Lung (tissue), 12 donors: ENCODE data around the gene POLN. TPM values are rescaled to one million over a fixed set of nuclear protein-coding genes. Genes with fewer than 3 reads are reported as not detected.
A peak's percentile ranks its signal among the peaks of the same experiment; 100 is the strongest.

ENCODE experiments used
- ATAC-seq: fragments of 200-7000 bp; cut with Tn5 transposase; one replicate; pipeline ENCODE4 v1.9.1; 2020; ENCODE audit warnings: moderate number of reproducible peaks; ENCODE audit not compliant: insufficient read depth, low FRiP score
- DNase-seq, 3 donors: peaks; one replicate each; pipeline ENCODE4 v3.0.0-alpha.2; 2013 to 2017
- H3K27ac ChIP-seq, 2 donors: one replicate each; pipeline ENCODE4 v1.5.1; 2013; ENCODE audit warnings: mild to moderate bottlenecking in 2 of 2, moderate library complexity in 2 of 2, control low read depth in 1 of 2, inconsistent platforms in 1 of 2, low read depth in 1 of 2, low read length in 1 of 2
- H3K27me3 ChIP-seq, 3 donors: one replicate each; pipeline ENCODE4 v1.5.1; 2013; ENCODE audit warnings: low read length in 2 of 3; ENCODE audit not compliant: control insufficient read depth in 3 of 3, insufficient read depth in 3 of 3
- H3K36me3 ChIP-seq, 4 donors: one replicate each; pipeline ENCODE4 v1.5.1; 2013; ENCODE audit warnings: low read length in 4 of 4, mild to moderate bottlenecking in 1 of 4, moderate library complexity in 1 of 4; ENCODE audit not compliant: control insufficient read depth in 4 of 4, insufficient read depth in 4 of 4
- H3K4me1 ChIP-seq, 5 donors: one replicate each; pipeline ENCODE4 v1.5.1; 2013; ENCODE audit warnings: low read length in 5 of 5, mild to moderate bottlenecking in 2 of 5, moderate library complexity in 1 of 5; ENCODE audit not compliant: control insufficient read depth in 5 of 5, insufficient read depth in 5 of 5
- H3K4me3 ChIP-seq: one replicate; pipeline ENCODE4 v1.5.1; 2013; ENCODE audit warnings: mild to moderate bottlenecking, control low read depth, moderate library complexity
- H3K9ac ChIP-seq, 2 donors: one replicate each; pipeline ENCODE4 v1.5.1; 2013; ENCODE audit warnings: low read length in 2 of 2, control low read depth in 1 of 2; ENCODE audit not compliant: insufficient read depth in 1 of 2
- H3K9me3 ChIP-seq, 4 donors: one replicate each; pipeline ENCODE4 v1.5.1; 2013; ENCODE audit warnings: low read length in 3 of 4, mild to moderate bottlenecking in 1 of 4, moderate library complexity in 1 of 4; ENCODE audit not compliant: control insufficient read depth in 4 of 4, insufficient read depth in 3 of 4
- WGBS, 2 donors: extraction: QIAGEN DNeasy Blood & Tissue Kit; methylation state at CpG; one replicate each; pipeline ENCODE4 v1.1.7; 2013; 5-methylcytosine and 5-hydroxymethylcytosine counted together
- polyA plus RNA-seq, 2 donors: library from polyadenylated mRNA; stranded (reverse); fragments of 200-250 nt; gene quantifications; one replicate each; pipeline ENCODE4 v1.2.1, GENCODE V29; 2013
- total RNA-seq, 2 donors: library from RNA; depleted of rRNA in 1 of 2; stranded (reverse); fragments of >200 nt in 1 of 2; gene quantifications; one replicate each; pipeline ENCODE4 v1.2.1, GENCODE V29; 2014 to 2021
- TF ChIP-seq, protein P1 (sequence below): IDR thresholded peaks from 2 replicates; pipeline ENCODE4 v1.5.1; 2012; ENCODE audit warnings: mild to moderate bottlenecking; ENCODE audit errors: control extremely low read depth, extremely low read depth
- donor health status: control.
- donor health status: control.
- donor health status: Bipolar disorder and iron deficiency.
- donor health status: healthy.
- donor health status: DM: yes; HTN: yes; CAD: no.

The POLN gene
- total and polyA plus RNA-seq, 4 donors = 0.68 to 3.7 (median 2.2) TPM

DNA sequence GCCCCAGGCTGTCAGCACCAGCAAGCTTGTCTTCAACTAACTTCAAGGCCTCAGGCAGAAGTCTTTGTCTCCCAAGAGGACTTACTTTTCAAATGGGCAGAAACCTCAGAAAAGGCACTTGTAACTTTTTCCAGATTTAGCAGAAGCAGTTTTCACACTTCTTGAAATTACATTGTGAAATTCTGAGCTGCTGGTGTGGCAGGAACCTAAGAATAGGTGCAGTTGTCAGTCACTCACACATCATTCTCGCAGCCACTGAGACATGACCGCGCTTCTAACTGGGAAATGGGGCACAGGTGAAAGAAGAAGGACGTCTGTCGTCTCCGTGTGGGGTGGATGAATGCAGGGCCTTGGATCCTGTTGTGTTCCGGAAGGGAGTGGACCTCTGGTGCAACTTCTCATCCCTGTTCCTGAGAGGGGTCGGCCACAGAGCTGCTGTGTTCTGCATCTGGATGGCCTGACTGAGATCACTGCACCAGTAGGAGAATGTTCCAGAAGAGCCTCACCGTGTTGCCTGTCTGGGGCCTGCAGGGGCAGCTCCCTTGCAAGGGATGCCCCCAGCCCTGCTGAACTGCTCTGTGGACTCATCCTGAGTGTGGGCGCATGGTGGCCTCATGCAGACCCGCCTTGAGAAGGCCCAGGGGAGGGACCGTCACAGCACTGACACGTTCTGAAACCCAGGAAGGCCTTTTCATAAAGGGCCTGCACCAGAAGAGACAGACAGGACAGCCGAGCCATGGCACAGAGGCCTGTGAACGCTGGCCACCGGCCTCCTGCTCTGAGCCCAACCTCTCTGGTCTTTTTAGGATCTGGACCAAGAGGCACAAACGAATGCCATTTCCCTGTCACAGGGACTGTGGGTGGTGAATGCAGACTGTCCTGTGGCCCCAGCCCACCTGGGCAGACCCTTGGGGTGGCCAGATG, 164.1 kb downstream of the POLN start:
- DNase-seq (peak in 1 of 3 donors; percentile 2), ATAC-seq (no peak)
- no peaks in the 10 kb centered on the region for H3K27me3 ChIP-seq
- H3K9me3 ChIP-seq = no peaks in the 10 kb centered on the region
- 89 to 90% methylated on average over 17 of the region's 17 CpGs for WGBS, 2 donors
- H3K4me3 ChIP-seq = no peak overlapping the region
- H3K36me3 ChIP-seq = no peaks in the 10 kb centered on the region
- H3K27ac ChIP-seq = no peak overlapping the region
- H3K4me1 ChIP-seq = no peaks in the 10 kb centered on the region
- H3K9ac ChIP-seq = peak overlapping the region in 1 of 2 donors; percentile 11
- TF ChIP-seq, protein P1, sequence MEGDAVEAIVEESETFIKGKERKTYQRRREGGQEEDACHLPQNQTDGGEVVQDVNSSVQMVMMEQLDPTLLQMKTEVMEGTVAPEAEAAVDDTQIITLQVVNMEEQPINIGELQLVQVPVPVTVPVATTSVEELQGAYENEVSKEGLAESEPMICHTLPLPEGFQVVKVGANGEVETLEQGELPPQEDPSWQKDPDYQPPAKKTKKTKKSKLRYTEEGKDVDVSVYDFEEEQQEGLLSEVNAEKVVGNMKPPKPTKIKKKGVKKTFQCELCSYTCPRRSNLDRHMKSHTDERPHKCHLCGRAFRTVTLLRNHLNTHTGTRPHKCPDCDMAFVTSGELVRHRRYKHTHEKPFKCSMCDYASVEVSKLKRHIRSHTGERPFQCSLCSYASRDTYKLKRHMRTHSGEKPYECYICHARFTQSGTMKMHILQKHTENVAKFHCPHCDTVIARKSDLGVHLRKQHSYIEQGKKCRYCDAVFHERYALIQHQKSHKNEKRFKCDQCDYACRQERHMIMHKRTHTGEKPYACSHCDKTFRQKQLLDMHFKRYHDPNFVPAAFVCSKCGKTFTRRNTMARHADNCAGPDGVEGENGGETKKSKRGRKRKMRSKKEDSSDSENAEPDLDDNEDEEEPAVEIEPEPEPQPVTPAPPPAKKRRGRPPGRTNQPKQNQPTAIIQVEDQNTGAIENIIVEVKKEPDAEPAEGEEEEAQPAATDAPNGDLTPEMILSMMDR = no peak

GRCh38 chr4:2076908-2077536, 164.9 kb downstream of the POLN start:
- Histone ChIP-seq H3K9me3 (no peaks in the 10 kb centered on the region), H3K27ac (no peak overlapping the region), H3K4me1 (peaks cover 0 to 7% (median 0%) of the 10 kb centered on the region in 5 donors), H3K4me3 (no peak overlapping the region), H3K9ac (no peak overlapping the region), H3K36me3 (no peaks in the 10 kb centered on the region), H3K27me3 (no peaks in the 10 kb centered on the region)
- TF ChIP-seq, protein P1 = no peak
- DNase-seq (peak in 1 of 3 donors; percentile 4), ATAC-seq (no peak)
- WGBS, 2 donors = 85 to 92% methylated on average over 9 of the region's 9 CpGs

DNA sequence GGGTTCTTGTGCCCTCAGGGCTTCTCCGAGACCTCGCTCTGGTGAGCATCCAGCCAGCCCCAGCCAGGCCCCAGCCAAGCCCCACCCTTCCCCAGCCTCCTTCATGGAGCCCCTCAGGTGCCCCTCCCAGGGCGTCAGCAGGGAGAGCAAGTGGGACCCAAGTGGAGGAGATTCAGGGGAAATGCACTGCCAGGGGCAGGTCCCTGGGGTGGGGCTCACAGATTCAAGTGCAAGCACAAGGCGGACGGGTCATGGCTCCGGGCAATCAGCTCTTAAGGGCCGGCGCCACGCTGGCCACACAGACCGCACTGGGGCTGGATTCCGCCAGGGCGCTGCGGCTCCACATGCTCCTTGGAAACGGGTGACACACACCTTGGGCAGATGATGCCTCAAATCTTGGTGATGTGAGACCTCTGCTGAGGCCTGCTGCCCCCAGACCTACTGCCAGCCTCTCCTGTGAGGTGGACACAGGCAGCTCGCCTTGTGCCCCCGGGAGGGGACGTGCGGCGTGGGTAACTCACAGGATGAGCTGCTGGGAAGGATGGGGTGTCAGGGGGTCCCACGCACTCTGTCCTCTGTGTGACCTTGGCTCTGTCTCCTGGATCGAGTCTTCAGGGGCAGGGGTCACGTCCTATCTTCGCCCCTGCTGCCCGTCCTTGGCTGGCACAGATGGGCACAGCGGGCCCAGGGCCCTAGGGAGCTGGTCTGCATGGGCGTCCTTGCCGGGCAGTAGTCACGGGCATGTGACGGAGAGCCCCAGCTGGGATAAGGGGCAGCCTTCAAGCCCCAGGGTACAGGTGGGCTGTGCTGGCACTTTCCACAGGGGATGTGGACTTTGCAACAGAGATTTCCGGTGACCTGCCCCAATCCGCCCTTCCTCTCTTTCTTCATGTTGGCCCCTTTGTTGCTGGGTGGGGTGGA, 165.7 kb downstream of the POLN start:
- peaks cover 0 to 12% (median 0%) of the 10 kb centered on the region in 5 donors for H3K4me1 ChIP-seq
- H3K36me3 ChIP-seq = no peaks in the 10 kb centered on the region
- no peak overlapping the region for H3K27ac ChIP-seq
- H3K9ac ChIP-seq = no peak overlapping the region
- TF ChIP-seq, protein P1 = no peak
- no peaks in the 10 kb centered on the region for H3K9me3 ChIP-seq
- 90 to 92% methylated on average over 26 to 31 of the region's 31 CpGs for WGBS, 2 donors
- no peak overlapping the region for H3K4me3 ChIP-seq
- DNase-seq = peak in 1 of 3 donors; percentile 11
- no peak for ATAC-seq
- H3K27me3 ChIP-seq = no peaks in the 10 kb centered on the region
